IPS DF 4.7 (cell line): ENCODE results near the gene SELENOM.
"Not testable (repeated sequence)": the region's sequence is repeated elsewhere in the genome, so short reads cannot be mapped to it uniquely, and the experiment has no call there.

Source experiments
- DNase-seq: peaks from one replicate; pipeline ENCODE4 v3.0.0-alpha.2; 2013; ENCODE audit warnings: low spot score; ENCODE audit errors: extremely low read depth

Gene SELENOM

GRCh38 chr22:31106001-31106571 is 1.3 kb downstream of the SELENOM start:
- no peak for DNase-seq

GRCh38 chr22:31105282-31105929 is 2.0 kb downstream of the SELENOM start:
- DNase-seq = no peak

GRCh38 chr22:31104869-31105268 is 2.5 kb downstream of the SELENOM start:
- no peak for DNase-seq

GRCh38 chr22:31103899-31104694 is 3.3 kb downstream of the SELENOM start:
- no peak for DNase-seq

- no peak for DNase-seq
Observed at GRCh38 chr22:31103111-31103510, 4.3 kb downstream of the SELENOM start.

- DNase-seq = no peak
Observed at GRCh38 chr22:31102441-31103081, 4.8 kb downstream of the SELENOM start.

GRCh38 chr22:31100762-31101525 is 6.4 kb downstream of the SELENOM start:
- DNase-seq = no peak

GRCh38 chr22:31099841-31100761 is 7.3 kb downstream of the SELENOM start:
- no peak for DNase-seq

GRCh38 chr22:31099386-31099785 is 8.0 kb downstream of the SELENOM start:
- no peak for DNase-seq

- no peak for DNase-seq
Observed at GRCh38 chr22:31098632-31099110, 8.7 kb downstream of the SELENOM start.

- DNase-seq = no peak
Observed at GRCh38 chr22:31097941-31098631, 9.3 kb downstream of the SELENOM start.

- DNase-seq = not testable (repeated sequence)
Observed at GRCh38 chr22:31097539-31097938, 9.8 kb downstream of the SELENOM start.

- DNase-seq = no peak
Observed at GRCh38 chr22:31096657-31097279, 10.6 kb downstream of the SELENOM start.

- no peak for DNase-seq
Observed at GRCh38 chr22:31095637-31096249, 11.6 kb downstream of the SELENOM start.

GRCh38 chr22:31094741-31095140 is 12.6 kb downstream of the SELENOM start:
- DNase-seq = no peak

GRCh38 chr22:31094021-31094551 is 13.3 kb downstream of the SELENOM start:
- DNase-seq = no peak

GRCh38 chr22:31093086-31093850 is 14.1 kb downstream of the SELENOM start:
- DNase-seq = no peak

GRCh38 chr22:31092161-31092560 is 15.2 kb downstream of the SELENOM start:
- no peak for DNase-seq
